OCI-LY1 (cell line): Measurements from ENCODE around the gene LMF1.

ENCODE experiments used
- H2AFZ ChIP-seq: fragments of 200-600 bp; sonication (generic), shearing (Covaris generic); 2 replicates; pipeline ENCODE4 v1.6.0; 2014; ENCODE audit warnings: antibody characterized with exemption, mild to moderate bottlenecking, low read length
- H3F3A ChIP-seq: fragments of 200-600 bp; sonication (generic), shearing (Covaris generic); 2 replicates; pipeline ENCODE4 v1.6.0; 2014; ENCODE audit warnings: mild to moderate bottlenecking, antibody characterized with exemption, low read length, moderate library complexity; ENCODE audit not compliant: insufficient read depth
- H3K27ac ChIP-seq: fragments of 200-600 bp; sonication (generic); 2 replicates; pipeline ENCODE4 v1.5.1; 2014; ENCODE audit warnings: low read length, mixed run types, mild to moderate bottlenecking, low read depth; ENCODE audit not compliant: poor library complexity, severe bottlenecking
- H3K27me3 ChIP-seq: fragments of 200-600 bp; sonication (generic); 2 replicates; pipeline ENCODE4 v1.6.0; 2014; ENCODE audit warnings: antibody characterized with exemption, mild to moderate bottlenecking, low read length, moderate library complexity; ENCODE audit not compliant: insufficient read depth
- H3K36me3 ChIP-seq: fragments of 200-600 bp; sonication (generic); 2 replicates; pipeline ENCODE4 v1.6.1; 2014; ENCODE audit warnings: mild to moderate bottlenecking, antibody characterized with exemption, low read length, moderate library complexity, mixed read lengths; ENCODE audit not compliant: insufficient read depth
- H3K4me1 ChIP-seq: fragments of 200-600 bp; sonication (generic); 2 replicates; pipeline ENCODE4 v1.5.1; 2014; ENCODE audit warnings: mild to moderate bottlenecking, low read length, moderate library complexity; ENCODE audit not compliant: insufficient read depth, severe bottlenecking
- H3K4me2 ChIP-seq: fragments of 200-600 bp; sonication (generic), shearing (Covaris generic); 2 replicates; pipeline ENCODE4 v1.6.1; 2014; ENCODE audit warnings: low read length
- H3K4me3 ChIP-seq: fragments of 200-600 bp; sonication (generic); 2 replicates; pipeline ENCODE4 v1.5.1; 2014; ENCODE audit warnings: low read length, low read depth, mild to moderate bottlenecking, mixed read lengths; ENCODE audit not compliant: poor library complexity, severe bottlenecking
- H3K79me2 ChIP-seq: fragments of 200-600 bp; shearing (Covaris generic); 2 replicates; pipeline ENCODE4 v1.6.1; 2016; ENCODE audit warnings: mixed run types, low read length, mixed read lengths; ENCODE audit not compliant: insufficient read depth
- H3K9ac ChIP-seq: fragments of 200-600 bp; sonication (generic), shearing (Covaris generic); 2 replicates; pipeline ENCODE4 v1.6.1; 2014; ENCODE audit warnings: mild to moderate bottlenecking, low read length, mixed read lengths
- H3K9me2 ChIP-seq: fragments of 200-600 bp; sonication (generic), shearing (Covaris generic); 2 replicates; pipeline ENCODE4 v1.6.1; 2014; ENCODE audit warnings: low read depth, mild to moderate bottlenecking, low read length, mixed read lengths
- H3K9me3 ChIP-seq: fragments of 200-600 bp; shearing (Covaris generic); 2 replicates; pipeline ENCODE4 v1.6.1; 2014; ENCODE audit warnings: low read length, mixed read lengths
- H4K20me1 ChIP-seq: fragments of 200-600 bp; sonication (generic), shearing (Covaris generic); 2 replicates; pipeline ENCODE4 v1.6.0; 2016; ENCODE audit warnings: mild to moderate bottlenecking, low read length; ENCODE audit not compliant: insufficient read depth
- EZH2 ChIP-seq: fragments of 200-600 bp; sonication (generic), shearing (Covaris generic); IDR thresholded peaks from 2 replicates; pipeline ENCODE4 v1.8.0; 2017; ENCODE audit warnings: borderline replicate concordance, mixed run types, mild to moderate bottlenecking, antibody characterized with exemption, low read length, moderate library complexity, mixed read lengths
- TF ChIP-seq, protein P1 (sequence below): fragments of 200-600 bp; sonication (generic), shearing (Covaris generic); IDR thresholded peaks from 2 replicates; pipeline ENCODE4 v1.5.1; 2017; ENCODE audit warnings: mild to moderate bottlenecking, antibody characterized with exemption, low read length, moderate library complexity, mixed read lengths

The LMF1 gene

DNA sequence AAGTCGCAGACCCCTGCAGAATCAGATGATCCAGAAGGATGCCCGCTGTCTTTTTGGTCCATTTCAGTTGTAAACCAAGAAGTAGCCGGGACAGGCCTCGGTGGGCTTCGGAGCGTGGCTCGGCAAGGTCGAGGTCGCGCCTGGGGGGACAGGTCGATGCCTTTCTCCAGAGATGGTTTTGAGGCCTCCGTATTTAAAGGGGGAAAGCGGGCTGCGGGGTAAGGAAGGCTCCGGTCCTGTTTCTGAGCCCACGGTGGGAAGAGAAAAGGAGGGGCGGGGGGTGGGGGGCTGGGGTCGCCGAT is 162.7 kb downstream of the LMF1 start:
- Histone ChIP-seq H3K36me3 (no peaks in the 10 kb centered on the region; the same call in 1 of the 2 replicates), H2AFZ (peak overlapping the region; percentile 100), H3K4me1 (peaks cover 10% of the 10 kb centered on the region), H3K9ac (peak overlapping the region; percentile 72), H3K9me3 (no peaks in the 10 kb centered on the region), H4K20me1 (no peaks in the 10 kb centered on the region), H3K27ac (no peak overlapping the region), H3K27me3 (0 out of 2 replicates have a peak, but pooled peaks cover 7% of the 10 kb centered on the region), H3K4me2 (peak overlapping the region; percentile 100), H3K79me2 (no peaks in the 10 kb centered on the region), H3F3A (no peaks in the 10 kb centered on the region), H3K4me3 (peak overlapping the region; percentile 85), H3K9me2 (no peaks in the 10 kb centered on the region)
- TF ChIP-seq, protein P1, sequence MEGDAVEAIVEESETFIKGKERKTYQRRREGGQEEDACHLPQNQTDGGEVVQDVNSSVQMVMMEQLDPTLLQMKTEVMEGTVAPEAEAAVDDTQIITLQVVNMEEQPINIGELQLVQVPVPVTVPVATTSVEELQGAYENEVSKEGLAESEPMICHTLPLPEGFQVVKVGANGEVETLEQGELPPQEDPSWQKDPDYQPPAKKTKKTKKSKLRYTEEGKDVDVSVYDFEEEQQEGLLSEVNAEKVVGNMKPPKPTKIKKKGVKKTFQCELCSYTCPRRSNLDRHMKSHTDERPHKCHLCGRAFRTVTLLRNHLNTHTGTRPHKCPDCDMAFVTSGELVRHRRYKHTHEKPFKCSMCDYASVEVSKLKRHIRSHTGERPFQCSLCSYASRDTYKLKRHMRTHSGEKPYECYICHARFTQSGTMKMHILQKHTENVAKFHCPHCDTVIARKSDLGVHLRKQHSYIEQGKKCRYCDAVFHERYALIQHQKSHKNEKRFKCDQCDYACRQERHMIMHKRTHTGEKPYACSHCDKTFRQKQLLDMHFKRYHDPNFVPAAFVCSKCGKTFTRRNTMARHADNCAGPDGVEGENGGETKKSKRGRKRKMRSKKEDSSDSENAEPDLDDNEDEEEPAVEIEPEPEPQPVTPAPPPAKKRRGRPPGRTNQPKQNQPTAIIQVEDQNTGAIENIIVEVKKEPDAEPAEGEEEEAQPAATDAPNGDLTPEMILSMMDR, result no peak
- TF ChIP-seq EZH2, result no peak

DNA sequence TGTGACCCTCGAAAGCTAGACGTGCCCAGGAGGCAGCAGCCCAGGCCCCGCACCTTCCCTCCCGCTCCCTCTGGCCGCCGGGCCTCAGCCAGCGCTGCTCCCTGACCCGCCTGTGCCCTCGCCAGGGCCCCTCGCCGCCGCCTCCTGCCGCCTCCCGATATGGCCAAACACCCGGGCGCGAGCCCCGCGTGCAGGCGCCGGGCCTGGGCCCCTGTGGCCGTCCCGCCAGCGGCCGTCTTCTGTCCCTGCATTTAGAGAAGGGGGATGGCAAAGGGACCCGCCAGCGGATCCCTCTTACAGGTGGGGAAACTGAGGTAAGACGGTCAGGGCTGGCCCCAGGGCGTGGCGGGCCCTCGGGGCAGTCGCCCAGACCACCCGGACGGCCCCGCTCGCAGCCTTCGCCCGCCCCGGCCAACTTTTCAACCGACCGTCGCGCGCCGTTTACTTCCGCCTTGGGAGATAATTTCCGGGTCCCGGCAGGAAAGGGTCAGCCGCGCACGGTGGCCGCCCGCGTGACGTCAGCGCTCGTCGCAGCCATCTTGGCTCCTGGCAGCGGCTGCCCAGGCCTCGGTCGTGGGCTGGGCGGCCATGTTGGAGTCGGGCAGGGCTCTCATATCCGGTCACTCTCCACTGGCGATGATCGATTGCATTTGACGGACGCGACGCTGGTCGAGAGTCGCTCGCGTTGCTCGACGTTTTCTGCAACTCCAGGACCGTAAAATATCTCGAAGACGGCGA is 163.3 kb downstream of the LMF1 start:
- H3F3A ChIP-seq, result no peaks in the 10 kb centered on the region
- peaks cover 10% of the 10 kb centered on the region for H3K4me1 ChIP-seq
- H4K20me1 ChIP-seq, result no peaks in the 10 kb centered on the region
- H3K27me3 ChIP-seq, result peaks cover 10% of the 10 kb centered on the region; the same call in 1 of the 2 replicates
- peak overlapping the region; percentile 85 for H3K4me3 ChIP-seq
- TF ChIP-seq, protein P1, result no peak
- no peaks in the 10 kb centered on the region for H3K9me2 ChIP-seq
- H3K9me3 ChIP-seq, result no peaks in the 10 kb centered on the region
- peak overlapping the region; percentile 72 for H3K9ac ChIP-seq
- H3K36me3 ChIP-seq, result no peaks in the 10 kb centered on the region; the same call in 1 of the 2 replicates
- peak overlapping the region; percentile 100 for H3K4me2 ChIP-seq
- no peak overlapping the region for H3K27ac ChIP-seq
- peak overlapping the region; percentile 100 for H2AFZ ChIP-seq
- H3K79me2 ChIP-seq, result no peaks in the 10 kb centered on the region

DNA sequence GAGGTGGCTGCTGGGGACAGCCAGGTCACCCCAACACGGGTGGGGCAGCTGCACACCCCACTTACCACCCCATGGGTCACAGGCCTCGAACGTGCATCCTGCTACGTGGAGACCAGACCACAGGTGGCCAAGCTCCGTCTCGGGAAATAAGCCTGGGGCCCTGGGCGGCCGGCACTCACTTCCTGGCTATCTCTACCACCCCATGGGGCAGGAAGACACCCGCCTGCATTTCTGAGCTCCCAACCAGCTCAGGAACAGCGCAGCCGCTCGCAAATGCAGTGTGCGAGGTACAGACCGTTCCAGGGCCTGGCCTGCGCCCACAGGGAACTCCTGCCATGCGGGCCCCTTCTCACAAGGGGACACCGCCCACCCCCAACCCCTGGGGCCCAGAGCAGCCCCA is 165.3 kb downstream of the LMF1 start:
- Histone ChIP-seq H2AFZ (no peak overlapping the region), H3K9ac (no peak overlapping the region), H3K27ac (no peak overlapping the region), H3K79me2 (no peaks in the 10 kb centered on the region), H3K36me3 (no peaks in the 10 kb centered on the region; the same call in 1 of the 2 replicates), H3K9me2 (no peaks in the 10 kb centered on the region), H3K9me3 (no peaks in the 10 kb centered on the region), H3K4me2 (no peak overlapping the region), H3K27me3 (peaks cover 18% of the 10 kb centered on the region; the same call in 1 of the 2 replicates), H4K20me1 (no peaks in the 10 kb centered on the region), H3K4me1 (peaks cover 10% of the 10 kb centered on the region), H3F3A (no peaks in the 10 kb centered on the region), H3K4me3 (no peak overlapping the region)
- no peak for TF ChIP-seq EZH2
- TF ChIP-seq, protein P1, result no peak
